ENCODE results near the gene NLRX1. TPM values are rescaled to one million over a fixed set of nuclear protein-coding genes. Genes with fewer than 3 reads are reported as not detected.
"Not testable (repeated sequence)": the region's sequence is repeated elsewhere in the genome, so short reads cannot be mapped to it uniquely, and the experiment has no call there.

NLRX1 gene
- total RNA-seq, 1 donor from 2014 or later: 35.9 TPM

DNA sequence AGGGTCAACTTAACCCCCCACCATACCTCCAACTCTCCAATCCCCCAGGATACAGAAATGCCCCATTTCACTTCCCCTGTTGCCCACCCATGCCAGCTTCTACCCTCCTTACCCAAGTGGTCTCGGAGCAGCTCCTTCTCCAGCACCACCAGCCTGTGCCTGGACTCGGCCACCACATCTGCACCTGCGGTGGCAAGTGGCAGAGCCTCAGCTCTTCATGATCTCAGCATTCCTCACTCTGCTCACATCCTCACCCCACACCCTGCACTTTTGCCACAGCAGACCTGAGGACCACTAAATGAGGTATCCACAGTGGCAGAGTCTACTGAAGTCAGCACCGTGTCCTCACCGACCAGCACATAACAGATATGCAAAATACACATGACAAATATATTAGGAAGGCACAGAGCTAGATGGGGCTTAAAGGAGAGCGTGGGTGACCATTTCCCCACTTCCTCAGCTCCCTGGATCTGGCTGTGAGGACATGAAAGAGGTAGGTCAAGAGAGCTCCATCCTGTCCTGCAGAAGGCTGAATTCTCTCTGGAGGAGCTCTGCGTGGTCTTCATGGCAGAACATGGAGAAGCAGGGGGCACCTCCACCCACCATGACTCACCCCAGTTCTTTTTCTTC lies 26.4 kb downstream of the NLRX1 start:
- TF ChIP-seq, protein P1, sequence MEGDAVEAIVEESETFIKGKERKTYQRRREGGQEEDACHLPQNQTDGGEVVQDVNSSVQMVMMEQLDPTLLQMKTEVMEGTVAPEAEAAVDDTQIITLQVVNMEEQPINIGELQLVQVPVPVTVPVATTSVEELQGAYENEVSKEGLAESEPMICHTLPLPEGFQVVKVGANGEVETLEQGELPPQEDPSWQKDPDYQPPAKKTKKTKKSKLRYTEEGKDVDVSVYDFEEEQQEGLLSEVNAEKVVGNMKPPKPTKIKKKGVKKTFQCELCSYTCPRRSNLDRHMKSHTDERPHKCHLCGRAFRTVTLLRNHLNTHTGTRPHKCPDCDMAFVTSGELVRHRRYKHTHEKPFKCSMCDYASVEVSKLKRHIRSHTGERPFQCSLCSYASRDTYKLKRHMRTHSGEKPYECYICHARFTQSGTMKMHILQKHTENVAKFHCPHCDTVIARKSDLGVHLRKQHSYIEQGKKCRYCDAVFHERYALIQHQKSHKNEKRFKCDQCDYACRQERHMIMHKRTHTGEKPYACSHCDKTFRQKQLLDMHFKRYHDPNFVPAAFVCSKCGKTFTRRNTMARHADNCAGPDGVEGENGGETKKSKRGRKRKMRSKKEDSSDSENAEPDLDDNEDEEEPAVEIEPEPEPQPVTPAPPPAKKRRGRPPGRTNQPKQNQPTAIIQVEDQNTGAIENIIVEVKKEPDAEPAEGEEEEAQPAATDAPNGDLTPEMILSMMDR (IDR thresholded peaks at IDR 0.05): no peak

DNA sequence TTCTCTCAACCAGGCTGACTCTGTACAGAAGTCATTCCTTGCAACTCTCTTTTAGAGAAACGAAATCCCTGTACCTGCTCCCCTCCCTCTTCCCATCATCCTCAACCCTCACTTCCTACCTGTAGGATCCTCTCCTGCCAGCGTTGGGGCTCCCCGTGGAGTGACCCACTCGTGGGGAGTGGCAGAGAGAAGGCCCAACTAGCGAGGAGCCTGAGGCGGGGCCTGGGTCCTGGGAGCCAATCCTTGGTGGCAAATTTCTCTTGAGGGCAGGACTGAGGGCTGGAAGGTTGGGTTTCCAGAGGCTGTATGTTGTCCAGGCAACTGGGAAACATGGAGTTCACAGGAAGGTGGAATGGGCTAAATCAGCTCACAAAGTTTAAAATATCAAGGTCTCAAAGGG lies 27.2 kb downstream of the NLRX1 start:
- intact Hi-C loops (cut with DNase I): loop anchor here (2.0 kb wide), 2 partner anchors 27 to 51 kb away; partner anchors contain the start of gene NLRX1
- no peak for DNase-seq (ENCODE audit: low spot score in 2 of 2)
- H3K4me1 ChIP-seq: no peaks in the 10 kb centered on the region
- H3K36me3 ChIP-seq: no peaks in the 10 kb centered on the region
- TF ChIP-seq, protein P1 (IDR thresholded peaks at IDR 0.05): no peak
- H3K27me3 ChIP-seq: no peaks in the 10 kb centered on the region
- no peaks in the 10 kb centered on the region for H3K9me3 ChIP-seq
- no peak overlapping the region for H3K27ac ChIP-seq
- no peak overlapping the region for H3K4me3 ChIP-seq

More for the DNA sequence above, 26.4 kb downstream of the NLRX1 start:
- DNase-seq (ENCODE audit: low spot score in 2 of 2): no peak
- Histone ChIP-seq H3K27me3 (no peaks in the 10 kb centered on the region), H3K36me3 (no peaks in the 10 kb centered on the region), H3K4me3 (no peak overlapping the region), H3K27ac (no peak overlapping the region), H3K4me1 (no peaks in the 10 kb centered on the region), H3K9me3 (no peaks in the 10 kb centered on the region)
- intact Hi-C loops (cut with DNase I): no loop called here

DNA sequence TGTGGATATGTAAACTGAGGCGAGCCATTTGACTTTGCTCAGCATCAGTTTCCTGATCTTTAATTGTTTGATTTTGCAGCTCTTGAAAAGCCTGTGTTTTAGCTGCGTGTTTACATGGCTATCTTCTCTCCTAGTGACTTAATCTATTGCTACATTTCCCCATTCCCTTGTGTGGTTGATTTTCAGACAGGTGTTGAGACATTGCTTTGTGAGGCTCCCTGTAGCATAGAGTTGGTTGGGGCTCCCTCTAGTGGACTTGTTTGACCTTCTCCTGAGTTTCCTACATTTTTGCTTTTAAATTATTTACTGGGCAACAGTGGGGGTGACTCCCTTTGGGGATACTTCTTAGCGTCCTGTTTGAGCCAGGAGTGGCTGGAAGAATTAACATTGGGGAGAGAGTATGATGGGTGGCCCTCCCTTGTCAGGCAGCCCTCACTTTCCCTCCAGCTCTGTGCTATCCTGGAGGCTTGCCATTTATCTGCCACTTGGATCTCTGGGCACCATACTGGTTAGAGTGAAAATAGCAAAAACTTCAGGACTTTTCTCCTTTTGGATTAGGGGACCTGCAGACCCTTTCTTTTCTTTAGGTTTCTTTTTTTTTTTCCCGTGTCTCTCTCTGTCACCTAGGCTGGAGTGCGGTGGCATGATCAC lies 28.4 kb downstream of the NLRX1 start:
- Histone ChIP-seq H3K27ac (no peak overlapping the region), H3K36me3 (no peaks in the 10 kb centered on the region), H3K4me3 (no peak overlapping the region), H3K27me3 (no peaks in the 10 kb centered on the region), H3K9me3 (no peaks in the 10 kb centered on the region), H3K4me1 (no peaks in the 10 kb centered on the region)
- TF ChIP-seq, protein P1 (IDR thresholded peaks at IDR 0.05): peak; percentile 51 to 73 (median 68)
- DNase-seq (ENCODE audit: low spot score in 2 of 2): peak in 1 of 2 donors; percentile 79
- intact Hi-C loops (cut with DNase I): loop anchor here (2.0 kb wide), 2 partner anchors 28 to 52 kb away; partner anchors contain the start of gene NLRX1

DNA sequence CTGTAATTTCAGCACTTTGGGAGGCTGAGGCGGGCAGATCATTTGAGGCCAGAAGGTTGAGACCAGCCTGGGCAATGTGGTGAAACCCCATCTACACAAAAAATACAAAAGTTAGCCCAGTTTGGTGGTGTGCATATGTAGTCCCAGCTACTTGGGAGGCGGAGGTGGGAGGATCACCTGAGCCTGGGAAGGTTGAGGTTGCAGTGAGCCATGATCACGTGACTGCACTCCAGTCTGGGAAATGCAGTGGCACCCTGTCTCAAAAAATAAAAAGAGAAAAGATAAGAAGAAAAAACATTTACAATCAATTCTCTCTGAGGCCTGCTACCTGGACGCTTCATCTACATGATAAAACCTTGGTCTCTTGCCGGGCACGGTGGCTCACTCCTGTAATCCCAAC lies 30.4 kb downstream of the NLRX1 start:
- Histone ChIP-seq H3K27ac (no peak overlapping the region), H3K4me3 (no peak overlapping the region), H3K36me3 (no peaks in the 10 kb centered on the region), H3K4me1 (no peaks in the 10 kb centered on the region), H3K9me3 (no peaks in the 10 kb centered on the region), H3K27me3 (no peaks in the 10 kb centered on the region)
- intact Hi-C loops (cut with DNase I): no loop called here
- DNase-seq (ENCODE audit: low spot score in 2 of 2): no peak
- TF ChIP-seq, protein P1 (IDR thresholded peaks at IDR 0.05): no peak

DNA sequence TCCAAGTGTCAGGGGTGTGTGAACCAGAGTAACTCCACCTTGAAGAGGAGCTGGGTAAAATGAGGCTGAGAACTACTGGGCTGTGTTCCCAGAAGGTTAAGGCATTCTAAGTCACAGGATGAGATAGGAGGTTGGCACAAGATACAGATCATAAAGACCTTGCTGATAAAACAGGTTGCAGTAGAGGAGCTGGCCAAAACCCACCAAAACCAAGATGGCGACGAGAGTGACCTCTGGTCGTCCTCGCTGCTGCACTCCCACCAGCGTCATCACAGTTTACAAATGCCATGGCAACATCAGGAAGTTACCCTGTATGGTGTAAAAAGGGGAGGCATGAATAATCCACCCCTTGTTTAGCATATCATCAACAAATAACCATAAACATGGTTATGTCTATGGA lies 32.7 kb downstream of the NLRX1 start:
- H3K27me3 ChIP-seq; H3K27ac ChIP-seq; H3K9me3 ChIP-seq; H3K4me3 ChIP-seq; H3K36me3 ChIP-seq; H3K4me1 ChIP-seq; DNase-seq (ENCODE audit: low spot score in 2 of 2); intact Hi-C loops (cut with DNase I): not testable (repeated sequence)

DNA sequence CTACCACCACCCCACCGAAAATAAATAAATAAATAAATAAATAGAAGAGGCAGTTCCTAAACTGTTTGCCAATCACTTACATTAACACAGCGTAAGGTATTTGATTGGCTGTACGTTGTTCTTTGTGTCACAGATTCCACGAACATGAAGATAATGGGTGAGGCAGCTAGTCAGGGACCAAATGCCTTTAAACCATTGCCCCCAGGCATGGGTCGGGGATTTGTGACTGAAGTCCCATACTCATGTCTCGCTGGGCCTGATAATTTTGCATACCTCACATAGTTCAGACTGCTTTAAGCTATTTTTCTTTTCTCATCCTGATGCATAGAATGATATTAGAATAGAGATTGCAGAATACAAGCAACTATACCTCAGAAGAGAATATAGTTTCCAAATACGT lies 34.0 kb downstream of the NLRX1 start:
- H3K36me3 ChIP-seq: no peaks in the 10 kb centered on the region
- DNase-seq (ENCODE audit: low spot score in 2 of 2): no peak
- no peak overlapping the region for H3K4me3 ChIP-seq
- TF ChIP-seq, protein P1 (IDR thresholded peaks at IDR 0.05): no peak
- H3K9me3 ChIP-seq: no peaks in the 10 kb centered on the region
- intact Hi-C loops (cut with DNase I): no loop called here
- peaks cover 0 to 5% of the 10 kb centered on the region in 2 donors for H3K4me1 ChIP-seq
- H3K27ac ChIP-seq: no peak overlapping the region
- no peaks in the 10 kb centered on the region for H3K27me3 ChIP-seq

Data from ascending aorta (tissue), 2 donors.